Right hindlimb (tissue), 1 donor: Measurements from ENCODE around the gene RHNO1.
"Not testable (repeated sequence)": the region's sequence is repeated elsewhere in the genome, so short reads cannot be mapped to it uniquely, and the experiment has no call there.

Source experiments
- DNase-seq: peaks from one replicate; pipeline ENCODE4 v3.0.0-alpha.2; 2018

The RHNO1 gene

GRCh38 chr12:2860170-2860569 lies 16.9 kb upstream of the RHNO1 start:
- no peak for DNase-seq

- DNase-seq, result no peak
These were observed 14.1 kb upstream of the RHNO1 start for GRCh38 chr12:2862876-2863275.

GRCh38 chr12:2863402-2863801 lies 13.6 kb upstream of the RHNO1 start:
- not testable (repeated sequence) for DNase-seq

DNA sequence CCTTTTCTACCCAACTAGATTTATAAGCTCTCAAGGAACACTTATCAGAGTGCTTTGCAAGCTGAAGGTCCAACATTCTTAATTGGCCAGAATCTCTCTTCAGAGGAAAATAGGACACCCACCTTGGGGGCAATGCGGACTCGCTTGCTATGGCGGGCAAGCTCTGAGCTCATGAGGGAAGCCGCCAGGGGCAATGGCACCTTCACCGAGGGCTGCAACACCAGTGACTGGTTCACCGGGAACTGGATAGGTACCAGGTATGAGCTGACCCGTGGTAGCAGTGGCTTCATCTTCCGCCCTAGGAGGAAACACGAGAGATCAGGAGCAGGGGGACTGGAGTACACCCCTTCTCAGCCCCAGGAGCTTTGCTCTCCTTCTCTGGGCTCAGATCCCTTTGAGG lies 12.8 kb upstream of the RHNO1 start:
- no peak for DNase-seq

GRCh38 chr12:2868986-2869632 lies 7.9 kb upstream of the RHNO1 start:
- DNase-seq, result not testable (repeated sequence)

GRCh38 chr12:2876431-2877046 lies 484 bp upstream of the RHNO1 start:
- no peak for DNase-seq

DNA sequence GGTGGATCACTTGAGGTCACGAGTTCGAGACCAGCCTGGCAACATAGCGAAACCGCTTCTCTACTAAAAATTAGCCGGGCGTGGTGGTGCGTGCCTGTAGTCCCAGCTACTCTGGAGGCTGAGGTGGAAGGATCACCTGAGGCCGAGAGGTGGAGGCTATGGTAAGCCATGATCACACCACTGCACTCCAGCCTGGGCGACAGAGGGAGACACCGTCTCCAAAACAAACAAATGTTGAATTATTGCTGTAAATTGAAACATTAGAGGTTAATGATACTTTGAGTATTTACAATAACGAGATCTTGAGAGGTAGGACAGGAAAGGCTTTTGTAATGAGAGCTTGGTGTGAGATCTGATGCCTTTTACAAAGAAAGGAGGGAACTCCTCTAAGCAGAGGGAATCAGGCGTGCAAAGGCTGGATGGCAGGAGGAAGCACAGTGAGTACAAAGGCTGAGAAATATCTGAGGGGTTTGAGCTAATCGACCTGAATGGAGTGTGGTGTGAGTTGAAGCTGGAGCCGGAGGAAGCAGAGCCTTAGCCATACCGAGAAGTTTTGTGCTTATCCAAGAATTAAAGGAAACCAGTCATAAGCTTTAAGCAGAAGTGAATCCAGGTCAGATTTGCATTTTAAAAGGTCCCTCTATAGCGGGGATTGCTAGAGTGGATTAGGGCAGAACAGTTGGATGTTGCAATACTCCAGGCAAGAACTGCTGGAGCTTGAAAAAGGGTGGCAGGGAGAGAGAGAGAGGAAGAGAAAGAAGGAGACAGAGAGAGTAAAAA lies 1.1 kb downstream of the RHNO1 start:
- DNase-seq, result no peak

DNA sequence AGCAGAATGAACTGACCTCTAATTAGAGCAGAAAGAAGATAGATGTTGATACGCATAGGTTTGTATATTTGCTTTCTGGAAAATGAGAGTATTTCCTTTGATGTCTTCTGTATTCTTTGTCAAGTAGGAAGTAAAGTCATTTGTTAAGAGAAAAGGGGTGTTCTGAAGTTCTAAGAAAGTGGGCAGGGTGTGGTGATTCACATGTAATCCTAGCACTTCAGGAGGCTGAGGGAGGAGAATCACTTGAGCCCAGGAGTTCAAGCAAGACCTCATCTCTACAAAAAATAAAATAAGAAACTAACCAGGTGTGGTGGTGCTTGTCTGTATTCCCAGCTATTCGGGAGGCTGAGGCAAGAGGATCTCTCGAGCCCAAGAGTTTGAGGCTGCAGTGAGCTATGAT lies 2.8 kb downstream of the RHNO1 start:
- no peak for DNase-seq

- DNase-seq, result no peak
These were observed 7.8 kb downstream of the RHNO1 start for GRCh38 chr12:2884810-2885209.

DNA sequence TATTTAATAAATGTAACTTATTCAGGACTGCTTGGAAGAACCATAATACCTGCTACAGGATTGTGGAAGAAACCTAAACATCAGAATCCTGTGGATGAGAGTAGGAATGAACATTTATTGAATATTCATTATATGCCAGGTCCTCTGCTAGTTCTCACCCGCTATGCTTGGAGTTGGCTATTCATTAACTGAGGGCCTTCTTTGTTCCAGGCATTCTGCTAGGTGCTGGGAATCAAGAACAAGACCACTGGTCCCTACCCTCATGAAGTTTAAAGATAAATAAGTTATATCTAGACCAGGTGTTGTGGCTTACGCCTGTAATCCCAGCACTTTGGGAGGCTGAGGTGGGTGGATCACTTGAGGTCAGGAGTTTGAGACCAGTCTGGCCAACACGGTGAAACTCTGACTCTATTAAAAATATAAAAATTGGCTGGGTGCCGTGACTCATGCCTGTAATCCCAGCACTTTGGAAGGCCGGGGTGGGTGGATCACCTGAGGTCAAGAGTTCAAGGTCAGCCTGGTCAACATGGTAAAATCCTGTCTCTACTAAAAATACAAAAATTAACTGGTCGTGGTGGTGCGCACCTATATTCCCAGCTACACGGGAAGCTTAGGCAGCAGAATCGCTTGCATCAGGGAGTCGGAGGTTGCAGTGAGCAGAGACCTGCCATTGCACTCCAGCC lies 9.9 kb downstream of the RHNO1 start:
- DNase-seq, result no peak

- DNase-seq, result peak; percentile 15
These were observed 13.0 kb downstream of the RHNO1 start for GRCh38 chr12:2890001-2890387.

DNA sequence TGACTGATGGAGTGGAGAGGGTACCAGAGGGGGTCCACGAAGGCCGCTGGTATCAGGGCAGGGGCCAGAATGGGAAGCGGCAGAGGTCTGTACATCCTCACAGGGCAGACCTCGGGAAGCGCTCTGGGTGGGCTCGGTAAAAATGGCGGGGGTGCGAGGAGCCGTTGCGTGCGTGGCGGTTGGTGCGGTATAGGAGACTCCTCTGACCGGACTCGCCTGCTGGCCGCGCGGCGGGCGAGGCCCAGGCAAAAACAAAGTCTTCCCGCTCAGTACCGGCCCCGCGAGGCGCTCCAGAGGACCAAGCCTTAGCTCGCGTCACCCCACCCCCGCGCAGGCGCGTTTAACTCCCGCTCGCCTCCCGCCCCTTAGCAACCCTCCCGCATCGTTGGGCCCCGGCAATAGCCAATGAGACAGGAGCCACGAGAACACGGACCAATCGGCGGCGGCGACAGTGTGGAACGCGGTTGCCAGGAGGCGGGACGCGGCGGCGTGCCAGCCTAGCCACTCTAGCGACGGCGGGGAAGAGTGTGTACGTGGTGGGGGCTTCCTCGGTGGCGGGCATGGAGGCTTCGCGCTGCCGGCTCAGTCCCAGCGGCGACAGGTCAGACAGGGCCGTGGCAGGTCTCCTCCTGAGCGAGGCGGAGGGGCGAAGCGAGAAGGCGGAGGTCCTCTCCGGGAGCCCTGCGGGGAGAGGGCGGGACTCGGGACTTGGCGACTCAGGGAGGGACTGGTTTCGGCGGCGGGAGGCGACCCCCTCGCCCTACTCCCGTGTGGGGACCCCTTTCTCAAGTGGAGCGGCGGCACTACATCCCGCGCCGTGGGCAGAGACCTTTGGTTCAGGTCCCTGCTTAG lies 13.6 kb downstream of the RHNO1 start, which contains the start of gene TULP3:
Gene TULP3, plus strand, starts transcription at position 504 of the 852 bp plus-strand sequence. Its CDS starts 57 bp downstream, at position 561.
- DNase-seq, result peak; percentile 99

- DNase-seq, result peak; percentile 78
These were observed 14.4 kb downstream of the RHNO1 start for GRCh38 chr12:2891240-2892053.

DNA sequence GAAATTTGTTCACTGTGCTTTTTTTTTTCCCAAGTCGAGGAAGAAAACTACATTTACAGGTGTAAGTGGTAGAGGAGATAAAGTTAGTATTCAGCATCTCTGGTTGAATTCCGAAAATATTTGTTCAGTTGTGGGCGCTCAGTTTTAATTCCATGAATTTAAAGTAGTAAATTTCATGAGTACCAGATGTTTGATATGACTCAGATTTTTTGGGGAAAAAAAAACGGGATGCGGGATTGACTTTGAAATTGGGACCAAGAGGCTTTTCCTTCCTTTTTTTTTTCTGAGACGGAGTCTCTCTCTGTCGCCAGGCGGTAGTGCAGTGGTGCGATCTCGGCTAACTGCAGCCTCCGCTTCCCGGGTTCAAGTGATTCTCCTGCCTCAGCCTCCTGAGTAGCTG lies 15.2 kb downstream of the RHNO1 start:
- DNase-seq, result no peak

GRCh38 chr12:2893007-2893406 lies 16.0 kb downstream of the RHNO1 start:
- peak; percentile 40 for DNase-seq

DNA sequence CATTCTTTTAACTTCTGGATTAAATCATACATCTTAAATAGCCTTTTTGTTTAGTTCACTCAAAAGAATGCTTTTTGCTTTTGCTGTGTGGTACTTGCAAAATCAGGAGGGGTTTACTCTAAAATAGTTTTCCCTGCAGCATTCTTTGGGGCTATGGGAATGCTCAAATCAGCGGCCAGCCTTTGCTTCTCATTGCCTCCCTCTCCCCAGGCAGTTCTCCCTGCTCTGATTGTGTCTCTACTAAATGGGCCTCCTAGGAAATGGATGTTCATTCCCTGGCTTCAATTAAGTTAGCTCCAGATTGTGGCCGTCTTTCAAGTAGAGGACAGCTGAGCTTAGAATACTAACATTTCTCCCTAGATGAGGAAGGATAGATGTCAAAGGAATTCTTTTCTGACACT lies 18.0 kb downstream of the RHNO1 start:
- DNase-seq, result no peak

- no peak for DNase-seq
These were observed 18.5 kb downstream of the RHNO1 start for GRCh38 chr12:2895511-2895910.

DNA sequence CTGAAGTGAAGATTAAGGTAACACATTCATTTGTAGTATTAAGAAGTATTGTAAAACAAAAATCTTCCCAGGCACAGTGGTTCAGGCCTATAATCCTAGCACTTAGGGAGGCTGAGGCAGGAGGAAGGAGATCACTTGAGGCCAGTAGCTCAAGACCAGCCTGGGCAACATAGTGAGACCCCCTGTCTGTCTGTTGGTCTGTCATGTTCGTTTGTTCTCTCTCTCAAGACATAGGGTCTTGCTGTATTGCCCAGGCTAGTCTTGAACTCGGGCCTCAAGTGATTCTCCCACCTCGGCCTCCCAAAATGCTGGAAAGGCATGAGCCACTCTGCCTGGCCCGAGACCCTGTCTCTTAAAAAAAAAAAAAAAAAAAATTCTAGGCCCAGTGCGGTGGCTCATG lies 20.4 kb downstream of the RHNO1 start:
- no peak for DNase-seq

- no peak for DNase-seq
These were observed 23.6 kb downstream of the RHNO1 start for GRCh38 chr12:2900642-2901041.

DNA sequence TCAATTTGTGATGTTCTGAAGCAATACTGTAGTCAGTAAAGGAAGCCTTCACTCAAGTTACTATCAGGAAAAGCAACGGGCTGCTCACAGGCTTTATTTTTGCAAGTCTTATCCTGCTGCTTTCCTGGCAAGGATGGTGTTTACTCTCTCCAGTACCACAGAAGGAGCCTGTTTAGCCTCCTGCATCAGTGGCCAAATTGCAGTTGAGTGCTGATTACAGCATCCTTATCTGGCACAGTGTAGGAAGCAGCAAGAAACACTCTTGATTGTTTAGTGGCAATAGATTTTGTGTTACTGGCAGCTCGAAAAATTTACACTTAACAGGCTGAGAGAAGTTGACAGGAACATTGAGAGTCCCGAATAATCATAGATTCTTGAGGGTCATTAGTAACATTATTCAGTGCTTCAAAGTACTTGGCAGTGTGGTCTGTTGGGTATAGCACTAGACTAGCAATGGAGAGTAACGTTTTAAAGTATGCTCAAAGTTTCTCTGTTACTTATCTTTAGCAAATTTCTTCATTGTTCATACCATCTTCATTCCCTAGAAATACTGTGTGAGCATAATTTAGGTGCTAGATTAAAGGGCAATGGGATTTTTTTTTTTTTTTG lies 25.4 kb downstream of the RHNO1 start:
- DNase-seq, result no peak

- no peak for DNase-seq
These were observed 27.2 kb downstream of the RHNO1 start for GRCh38 chr12:2904260-2904659.
